Psoas muscle (tissue), 8 donors: ENCODE results near the gene SEZ6L. TPM values are rescaled to one million over a fixed set of nuclear protein-coding genes. Genes with fewer than 3 reads are reported as not detected.

ENCODE experiments used
- ATAC-seq, 4 donors: fragments of 200-7000 bp; cut with Tn5 transposase; one replicate each; pipeline ENCODE4 v1.9.1; 2020; ENCODE audit warnings: moderate library complexity in 3 of 4, mild to moderate bottlenecking in 2 of 4
- DNase-seq, 2 donors: peaks; one replicate each; pipeline ENCODE4 v3.0.0-alpha.2; 2020
- H3K27ac ChIP-seq: fragments of 200-600 bp; one replicate; pipeline ENCODE4 v1.8.0; 2022
- H3K27me3 ChIP-seq, 3 donors: fragments of 200-600 bp in 1 of 3; one replicate each; pipeline versions ENCODE4 v1.6.1 to v1.8.0; 2013 to 2022; ENCODE audit warnings: low read length in 2 of 3, mild to moderate bottlenecking in 2 of 3, moderate library complexity in 1 of 3; ENCODE audit not compliant: insufficient read depth in 3 of 3
- H3K36me3 ChIP-seq, 2 donors: fragments of 200-600 bp in 1 of 2; one replicate each; pipeline versions ENCODE4 v1.6.1 to v1.8.0; 2013 to 2022; ENCODE audit warnings: low read depth in 1 of 2, mild to moderate bottlenecking in 1 of 2, moderate library complexity in 1 of 2; ENCODE audit not compliant: insufficient read depth in 1 of 2
- H3K4me1 ChIP-seq: fragments of 200-600 bp; one replicate; pipeline ENCODE4 v1.8.0; 2022
- H3K4me3 ChIP-seq: fragments of 200-600 bp; one replicate; pipeline ENCODE4 v1.8.0; 2022; ENCODE audit warnings: mild to moderate bottlenecking
- H3K9me3 ChIP-seq: fragments of 200-600 bp; one replicate; pipeline ENCODE4 v1.8.0; 2022
- CTCF ChIP-seq: fragments of 200-600 bp; IDR thresholded peaks from one replicate; pipeline ENCODE4 v1.8.0; 2022; ENCODE audit warnings: antibody characterized with exemption
- WGBS, 3 donors: extraction: QIAGEN DNeasy Blood & Tissue Kit; methylation state at CpG; one replicate each; pipeline versions ENCODE4 v1.1.6 to v1.1.7; 2013; 5-methylcytosine and 5-hydroxymethylcytosine counted together
- intact Hi-C, 2 donors: fragments of 100-400 bp; cut with DNase I; formaldehyde crosslinking; loops; one replicate each; pipeline versions ENCODE4 v1.11.0 to v1.14.2; 2022
- polyA plus RNA-seq, 3 donors: library from polyadenylated mRNA; stranded (reverse); fragments of 200-250 nt; gene quantifications; one replicate each; pipeline ENCODE4 v1.2.3, GENCODE V29; 2013
- total RNA-seq, 4 donors: library from RNA; stranded (reverse); fragmentation: NEBNext Ultra II Directional in 2 of 4; extraction: Animal tissue kit (Norgen Biotek cat#: 25700) in 2 of 4; gene quantifications; one replicate each; pipeline versions ENCODE4 v1.2.1 to v1.2.4, GENCODE V29; 2021 to 2023
- donor health status: healthy with polysubstance abuse.
- donor health status: DM: no; HTN: no; CAD: no; lungs with moderate emphysema.
- donor health status: Bipolar disorder and iron deficiency.
- donor health status: healthy.
- donor health status: DM: yes; HTN: yes; CAD: no.
- donor health status: DM: no; HTN: no; CAD: no.
- donor health status: DM: no; HTN: no; CAD: no.
- donor health status: DM: yes; HTN: yes; CAD: no.

SEZ6L gene
- total and polyA plus RNA-seq, 7 donors: 0.04 to 0.06 TPM; not detected in 5

- H3K4me1 ChIP-seq: peaks cover 4% of the 10 kb centered on the region
- H3K36me3 ChIP-seq: no peaks in the 10 kb centered on the region
- no peak overlapping the region for H3K27ac ChIP-seq
- ATAC-seq: no peak
- intact Hi-C loops: no loop called here
- TF ChIP-seq CTCF: no peak
- H3K27me3 ChIP-seq: peaks cover 0 to 35% (median 11%) of the 10 kb centered on the region in 3 donors
- 89 to 94% (median 92%) methylated on average over 3 of the region's 3 CpGs for WGBS, 3 donors
- H3K4me3 ChIP-seq: no peak overlapping the region
- DNase-seq: no peak
- H3K9me3 ChIP-seq: no peaks in the 10 kb centered on the region
Measured at GRCh38 chr22:26432619-26433311, 263.5 kb downstream of the SEZ6L start.
